K562 (cell line): ENCODE measurements around the gene TBX6. TPM values are rescaled to one million over a fixed set of nuclear protein-coding genes. Genes with fewer than 3 reads are reported as not detected.

Experiments used
- ATAC-seq: fragments of 200-7000 bp; cut with Tn5 transposase; 3 replicates; pipeline ENCODE4 v1.9.1; 2020; ENCODE audit warnings: moderate library complexity
- BruUV-seq: library from RNA; stranded (reverse); fragments of 400-500 nt; replicated peaks from 2 replicates; lab custom pipeline; 2021; lab: Mats Ljungman, UMichigan
- CTCF ChIA-PET: fragments of 300-600 bp; formaldehyde crosslinking; extraction: SDS; loops from one replicate; lab custom pipeline; 2021; ENCODE audit warnings: low intra/inter-chr PET ratio; lab: Yijun Ruan, JAX
- POLR2A ChIA-PET: fragments of 300-600, 350-650 bp; sonication (Branson Sonifier 250); formaldehyde crosslinking; extraction: SDS; loops from one replicate; lab custom pipeline; 2021; ENCODE audit warnings: antibody characterized with exemption, inconsistent platforms; lab: Yijun Ruan, JAX
- DNase-seq, 4 experiments: peaks; one replicate each; pipeline versions ENCODE4 v3.0.0 to v3.0.0-alpha.2; 2011 to 2018; ENCODE audit warnings: low spot score in 3 of 4, mixed read lengths in 3 of 4; ENCODE audit errors: extremely low read depth in 1 of 4
- FAIRE-seq: peaks from 2 replicates; lab custom pipeline; 2011; peaks lifted over from hg19 to GRCh38; lab: Jason Lieb, UNC
- H2AFZ ChIP-seq: 2 replicates; pipeline ENCODE4 v1.6.0; 2011; ENCODE audit warnings: low read depth, low read length, control low read depth, inconsistent platforms
- H3K27ac ChIP-seq: fragments of 200-600 bp; 3 replicates; pipeline ENCODE4 v1.8.0; 2011; ENCODE audit warnings: low read depth, mild to moderate bottlenecking, control low read depth, inconsistent platforms, low read length, moderate library complexity, mixed read lengths; ENCODE audit errors: extremely low read depth
- H3K27me3 ChIP-seq, 2 experiments: fragments of 300-600 bp in 1 of 2; 2 replicates in 1 of 2; 3 replicates in 1 of 2; pipeline versions ENCODE4 v1.6.0 to v1.8.0; 2011; ENCODE audit warnings: inconsistent platforms in 2 of 2, low read length in 2 of 2, mild to moderate bottlenecking in 1 of 2, mixed read lengths in 1 of 2, moderate library complexity in 1 of 2; ENCODE audit not compliant: control insufficient read depth in 2 of 2, insufficient read depth in 2 of 2
- H3K36me3 ChIP-seq: fragments of 300-600 bp; 3 replicates; pipeline ENCODE4 v1.8.0; 2011; ENCODE audit warnings: mild to moderate bottlenecking, low read length, inconsistent platforms; ENCODE audit not compliant: control insufficient read depth, insufficient read depth
- H3K4me1 ChIP-seq, 2 experiments: fragments of 200-600 bp in 1 of 2; replicated peaks in 1 of 2; 2 replicates in 1 of 2; 3 replicates in 1 of 2; pipeline versions ENCODE4 v1.5.1 to v1.8.0; 2011; ENCODE audit warnings: inconsistent platforms in 2 of 2, low read length in 2 of 2, mild to moderate bottlenecking in 1 of 2, mixed read lengths in 1 of 2, moderate library complexity in 1 of 2; ENCODE audit not compliant: control insufficient read depth in 2 of 2, insufficient read depth in 2 of 2
- H3K4me2 ChIP-seq: 2 replicates; pipeline ENCODE4 v1.6.1; 2011; ENCODE audit warnings: low read length, control low read depth, inconsistent platforms, mixed read lengths; ENCODE audit not compliant: insufficient read depth
- H3K4me3 ChIP-seq: fragments of 200-600 bp; sonication (generic), shearing (Covaris generic); 2 replicates; pipeline ENCODE4 v1.5.1; 2016; ENCODE audit warnings: control low read depth, inconsistent platforms
- H3K79me2 ChIP-seq: fragments of 200-600 bp; 3 replicates; pipeline ENCODE4 v1.8.0; 2011; ENCODE audit warnings: low read length, inconsistent platforms; ENCODE audit not compliant: control insufficient read depth, insufficient read depth
- H3K9ac ChIP-seq, 2 experiments: 2 replicates each; pipeline versions ENCODE4 v1.6.0 to v1.6.1; 2011; ENCODE audit warnings: low read depth in 2 of 2, low read length in 2 of 2, control low read depth in 1 of 2, inconsistent platforms in 1 of 2, mild to moderate bottlenecking in 1 of 2, mixed read lengths in 1 of 2; ENCODE audit not compliant: insufficient read depth in 1 of 2
- H3K9me1 ChIP-seq: one replicate; pipeline ENCODE4 v1.6.0; 2011; ENCODE audit warnings: inconsistent platforms, mild to moderate bottlenecking, low read length, moderate library complexity; ENCODE audit not compliant: control insufficient read depth, insufficient read depth
- H3K9me3 ChIP-seq: replicated peaks from 2 replicates; pipeline ENCODE4 v1.5.1; 2011; ENCODE audit warnings: low read depth, low read length, inconsistent platforms; ENCODE audit not compliant: control insufficient read depth, insufficient read depth
- H4K20me1 ChIP-seq: replicated peaks from 2 replicates; pipeline ENCODE4 v1.6.1; 2011; ENCODE audit warnings: low read length, inconsistent platforms, mixed read lengths; ENCODE audit not compliant: control insufficient read depth, insufficient read depth
- ELF2 ChIP-seq: fragments of 250-450 bp; sonication (Bioruptor Pico); IDR thresholded peaks from 2 replicates; pipeline ENCODE4 v1.5.0; 2021; ENCODE audit warnings: mild to moderate bottlenecking
- ETV5 ChIP-seq: sonication (generic); formaldehyde crosslinking; IDR thresholded peaks from 2 replicates; pipeline ENCODE4 v1.4.0; 2020; ENCODE audit warnings: low read depth, mild to moderate bottlenecking, missing genetic modification reagents
- FOS ChIP-seq: IDR thresholded peaks from 3 replicates; pipeline ENCODE4 v1.6.1; 2011; ENCODE audit not compliant: insufficient read length; ENCODE audit errors: extremely low read depth
- FOSL1 ChIP-seq: fragments of 200-800 bp; sonication (Bioruptor generic); conservative IDR thresholded peaks from 2 replicates; pipeline ENCODE4 v1.6.1; 2016; ENCODE audit warnings: missing genetic modification characterization, missing compliant biosample characterization
- HDAC8 ChIP-seq: fragments of 450-650 bp; IDR thresholded peaks from 2 replicates; pipeline ENCODE4 v1.6.1; 2016; ENCODE audit warnings: mild to moderate bottlenecking, missing genetic modification characterization, moderate library complexity, missing compliant biosample characterization
- HDGF ChIP-seq: fragments of 450-650 bp; IDR thresholded peaks from 2 replicates; pipeline ENCODE4 v1.6.1; 2016
- HOXB6 ChIP-seq: fragments of 250-450 bp; sonication (Bioruptor Pico); IDR thresholded peaks from 2 replicates; pipeline ENCODE4 v1.5.1; 2022; ENCODE audit warnings: mild to moderate bottlenecking, borderline replicate concordance
- KAT2B ChIP-seq: IDR thresholded peaks from one replicate; pipeline ENCODE4 v1.6.1; 2012; ENCODE audit warnings: low read depth, mild to moderate bottlenecking, control low read depth, inconsistent platforms, low read length, moderate library complexity
- KLF16 ChIP-seq: IDR thresholded peaks from 2 replicates; pipeline ENCODE4 v1.6.1; 2016; ENCODE audit warnings: antibody characterized with exemption
- MAX ChIP-seq: sonication (generic); formaldehyde crosslinking; IDR thresholded peaks from 2 replicates; pipeline ENCODE4 v1.9.0; 2022; ENCODE audit warnings: mild to moderate bottlenecking, missing genetic modification reagents
- MEF2D ChIP-seq: conservative IDR thresholded peaks from 2 replicates; pipeline ENCODE4 v1.6.1; 2016; ENCODE audit warnings: low read depth, missing genetic modification characterization, missing compliant biosample characterization
- PCBP2 ChIP-seq: fragments of 200-400 bp; formaldehyde crosslinking; IDR thresholded peaks from 2 replicates; pipeline ENCODE4 v1.6.1; 2018; ENCODE audit warnings: low read length, low read depth, mild to moderate bottlenecking, moderate library complexity; ENCODE audit not compliant: poor library complexity, severe bottlenecking
- SIRT6 ChIP-seq: IDR thresholded peaks from one replicate; pipeline ENCODE4 v1.6.1; 2012; ENCODE audit warnings: low read depth, mild to moderate bottlenecking, control low read depth, inconsistent platforms, low read length, moderate library complexity
- WGBS: fragments of 100-300 bp; shearing (Covaris generic); methylation state at CpG from one replicate; pipeline ENCODE4 v1.1.6; 2016; ENCODE audit warnings: low coverage, mixed read lengths; ENCODE audit not compliant: insufficient coverage; ENCODE audit errors: missing lambda C conversion rate; 5-methylcytosine and 5-hydroxymethylcytosine counted together
- in situ Hi-C: fragments of 300-500 bp; cut with MboI; formaldehyde crosslinking; loops from 4 replicates; pipeline ENCODE4 v1.15.0; 2018; ENCODE audit warnings: inconsistent platforms, mixed read lengths
- intact Hi-C: fragments of 100-400 bp; cut with micrococcal nuclease; formaldehyde crosslinking; loops from 2 replicates; pipeline ENCODE4 v1.14.2; 2022
- polyA plus RNA-seq, 8 experiments: library from polyadenylated mRNA; depleted of rRNA in 4 of 8; stranded (reverse) in 5 of 8; unstranded in 3 of 8; fragments of >200 nt; fragmentation: Nextera tagmentation in 2 of 8; fragmentation: Illumina TruSeq in 1 of 8; extraction: Ambion mirVana in 2 of 8; extraction: Trizol in 1 of 8; gene quantifications; 2 replicates each; pipeline versions ENCODE4 v1.2.1 to v1.2.3, GENCODE V29; 2011 to 2014; ENCODE audit warnings: inconsistent platforms in 1 of 8, missing spikeins in 1 of 8
- total RNA-seq, 7 experiments: library from RNA; depleted of rRNA in 6 of 7; stranded (reverse); fragments of >200 nt in 6 of 7; fragmentation: Illumina TruSeq in 2 of 7; extraction: Trizol in 2 of 7; gene quantifications; 2 replicates each; pipeline versions ENCODE4 v1.2.1 to v1.2.3, GENCODE V29; 2011 to 2021; ENCODE audit warnings: low replicate concordance in 1 of 7

TBX6 gene
- total and polyA plus RNA-seq, 9 of the 15 experiments (the other 6 are each of a cell fraction or from before 2014, with no cell fraction given) = 0.07 to 0.58 (median 0.11) TPM; not detected in 2

- Histone ChIP-seq H3K79me2 (peaks cover 14% of the 10 kb centered on the region; the same call in 2 of the 3 replicates), H3K27ac (peak overlapping the region; percentile 3; the same call in 2 of the 3 replicates), H3K27me3 (no peaks in the 10 kb centered on the region), H3K4me3 (no peak overlapping the region), H3K4me1 (peaks cover 19 to 32% of the 10 kb centered on the region in 2 experiments), H3K9ac (peak overlapping the region in 1 of 2 experiments; percentile 50; a peak in 1 of 4 replicates), H3K36me3 (0 out of 3 replicates have a peak, but pooled peaks cover 5% of the 10 kb centered on the region), H2AFZ (no peak overlapping the region), H3K9me1 (no peaks in the 10 kb centered on the region), H3K4me2 (no peak overlapping the region), H3K9me3 (no peaks in the 10 kb centered on the region), H4K20me1 (peaks cover 4% of the 10 kb centered on the region; the same call in 1 of the 2 replicates)
- no TSS peak for BruUV-seq
- DNase-seq (no peak), FAIRE-seq (no peak), ATAC-seq (no peak)
- ChIA-PET POLR2A (no interaction called here), CTCF (no interaction called here)
- WGBS = 71% methylated on average over 3 of the region's 3 CpGs
- intact Hi-C loops = no loop called here
- TF ChIP-seq FOSL1 (tag) = 0 out of 2 replicates have a peak, but pooled peaks have one; percentile 20
- TF ChIP-seq HOXB6 (CRISPR knock-in tag) = no peak
- TF ChIP-seq MAX (CRISPR knock-in tag) = peak; percentile 36; the same call in 1 of the 2 replicates
- in situ Hi-C loops = no loop called here
Measured at GRCh38 chr16:30051518-30051917, 40.2 kb downstream of the TBX6 start.

GRCh38 chr16:30049871-30050270 lies 41.9 kb downstream of the TBX6 start:
- Histone ChIP-seq H3K4me2 (no peak overlapping the region), H3K79me2 (peaks cover 14% of the 10 kb centered on the region; the same call in 2 of the 3 replicates), H3K27ac (no peak overlapping the region), H4K20me1 (peaks cover 4% of the 10 kb centered on the region; the same call in 1 of the 2 replicates), H3K9me1 (no peaks in the 10 kb centered on the region), H3K27me3 (no peaks in the 10 kb centered on the region; a peak in 1 of 5 replicates), H3K9me3 (no peaks in the 10 kb centered on the region), H3K36me3 (no peaks in the 10 kb centered on the region), H3K4me3 (no peak overlapping the region), H3K4me1 (peaks cover 18 to 32% of the 10 kb centered on the region in 2 experiments), H2AFZ (no peak overlapping the region), H3K9ac (peak overlapping the region in 1 of 2 experiments; percentile 39; a peak in 1 of 4 replicates)
- in situ Hi-C loops (no loop called here), intact Hi-C loops (loop anchor here (5.0 kb wide), 1 partner anchor 42 kb away; the partner anchor contains the start of gene TBX6)
- CTCF ChIA-PET = interaction anchor here (0.7 kb wide), 1 partner anchor 43 kb away, joined by 3 read pairs; no protein-coding TSS in a partner anchor
- 78% methylated on average over 6 of the region's 8 CpGs for WGBS
- FAIRE-seq = no peak
- ATAC-seq = no peak
- DNase-seq = no peak
- BruUV-seq = no TSS peak
- POLR2A ChIA-PET = no interaction called here
- no peak for TF ChIP-seq KAT2B
- no peak for TF ChIP-seq HDAC8 (tag)
- TF ChIP-seq MEF2D (tag) = no peak
- no peak for TF ChIP-seq HDGF
- TF ChIP-seq KLF16 = no peak
- TF ChIP-seq ETV5 = no peak
- no peak for TF ChIP-seq FOS
- no peak for TF ChIP-seq SIRT6
- no peak for TF ChIP-seq PCBP2
- TF ChIP-seq ELF2 (CRISPR knock-in tag) = no peak
